GM12872 (cell line): ENCODE results near the gene PCSK2.

Source experiments
- TF ChIP-seq, protein P1 (sequence below): IDR thresholded peaks from 3 replicates; pipeline ENCODE4 v1.5.1; 2011; ENCODE audit warnings: low read depth, mild to moderate bottlenecking, low read length, moderate library complexity; ENCODE audit not compliant: insufficient read depth

Gene PCSK2

DNA sequence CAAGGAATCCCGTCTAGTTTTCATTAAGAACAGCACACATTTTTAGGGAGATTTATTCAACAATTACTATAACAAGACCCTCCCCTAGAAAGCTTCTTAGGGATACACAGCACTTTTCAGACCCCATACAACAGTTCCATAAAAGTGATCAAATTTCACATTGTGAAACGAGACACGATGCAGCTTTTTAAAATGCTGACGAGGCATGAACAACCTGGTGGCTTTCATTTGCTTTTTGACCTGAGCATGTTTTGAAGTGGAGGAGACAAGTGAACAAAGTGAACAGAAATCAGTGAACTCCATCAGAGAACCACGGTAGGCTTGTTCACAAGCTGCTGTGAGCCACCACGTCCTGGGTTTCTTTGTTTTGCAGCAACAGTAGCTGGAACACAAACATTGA, 112.2 kb downstream of the PCSK2 start:
- TF ChIP-seq, protein P1, sequence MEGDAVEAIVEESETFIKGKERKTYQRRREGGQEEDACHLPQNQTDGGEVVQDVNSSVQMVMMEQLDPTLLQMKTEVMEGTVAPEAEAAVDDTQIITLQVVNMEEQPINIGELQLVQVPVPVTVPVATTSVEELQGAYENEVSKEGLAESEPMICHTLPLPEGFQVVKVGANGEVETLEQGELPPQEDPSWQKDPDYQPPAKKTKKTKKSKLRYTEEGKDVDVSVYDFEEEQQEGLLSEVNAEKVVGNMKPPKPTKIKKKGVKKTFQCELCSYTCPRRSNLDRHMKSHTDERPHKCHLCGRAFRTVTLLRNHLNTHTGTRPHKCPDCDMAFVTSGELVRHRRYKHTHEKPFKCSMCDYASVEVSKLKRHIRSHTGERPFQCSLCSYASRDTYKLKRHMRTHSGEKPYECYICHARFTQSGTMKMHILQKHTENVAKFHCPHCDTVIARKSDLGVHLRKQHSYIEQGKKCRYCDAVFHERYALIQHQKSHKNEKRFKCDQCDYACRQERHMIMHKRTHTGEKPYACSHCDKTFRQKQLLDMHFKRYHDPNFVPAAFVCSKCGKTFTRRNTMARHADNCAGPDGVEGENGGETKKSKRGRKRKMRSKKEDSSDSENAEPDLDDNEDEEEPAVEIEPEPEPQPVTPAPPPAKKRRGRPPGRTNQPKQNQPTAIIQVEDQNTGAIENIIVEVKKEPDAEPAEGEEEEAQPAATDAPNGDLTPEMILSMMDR, result no peak

- TF ChIP-seq, protein P1, result no peak
Observed at GRCh38 chr20:17343091-17343490, 116.3 kb downstream of the PCSK2 start.

GRCh38 chr20:17343656-17344452, 117.0 kb downstream of the PCSK2 start:
- TF ChIP-seq, protein P1, result no peak

DNA sequence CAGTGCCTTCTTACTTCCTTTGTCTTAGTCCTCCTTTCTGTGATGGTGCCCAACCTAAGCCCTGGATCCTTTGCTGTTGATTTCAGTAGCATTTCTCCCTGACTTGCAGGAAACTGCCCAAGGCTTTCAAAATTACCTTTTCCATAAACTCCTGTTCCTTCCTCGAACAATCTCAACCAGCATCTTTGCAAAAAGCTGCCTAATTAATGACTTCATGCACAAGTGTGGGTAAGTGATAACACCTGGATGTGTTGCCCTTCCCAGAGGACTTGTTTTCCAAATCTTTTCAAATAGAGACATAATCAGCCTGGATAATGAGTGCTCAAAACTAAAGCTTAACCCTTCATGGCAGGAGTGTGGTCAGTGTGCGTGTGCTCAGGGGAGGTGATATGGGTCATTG, 118.0 kb downstream of the PCSK2 start:
- TF ChIP-seq, protein P1, result no peak

DNA sequence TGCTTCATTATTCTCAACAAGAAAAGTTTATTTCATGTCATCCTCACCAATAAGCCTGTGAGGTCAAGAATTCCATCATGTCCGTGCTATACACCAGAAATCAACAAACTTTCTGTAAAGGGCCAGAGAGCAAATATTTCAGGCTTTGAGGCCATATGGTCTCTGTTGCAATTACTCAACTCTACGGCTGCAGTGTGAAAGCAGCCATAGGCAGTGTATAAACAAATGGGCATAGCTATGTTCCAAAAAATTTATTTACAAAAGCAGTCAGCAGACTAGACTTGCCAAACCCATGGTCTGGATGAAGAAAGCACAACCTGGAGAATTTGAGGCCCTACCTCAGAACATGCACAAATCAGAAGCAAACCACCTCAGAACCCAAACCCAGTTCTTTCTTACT, 118.5 kb downstream of the PCSK2 start:
- TF ChIP-seq, protein P1, result no peak

DNA sequence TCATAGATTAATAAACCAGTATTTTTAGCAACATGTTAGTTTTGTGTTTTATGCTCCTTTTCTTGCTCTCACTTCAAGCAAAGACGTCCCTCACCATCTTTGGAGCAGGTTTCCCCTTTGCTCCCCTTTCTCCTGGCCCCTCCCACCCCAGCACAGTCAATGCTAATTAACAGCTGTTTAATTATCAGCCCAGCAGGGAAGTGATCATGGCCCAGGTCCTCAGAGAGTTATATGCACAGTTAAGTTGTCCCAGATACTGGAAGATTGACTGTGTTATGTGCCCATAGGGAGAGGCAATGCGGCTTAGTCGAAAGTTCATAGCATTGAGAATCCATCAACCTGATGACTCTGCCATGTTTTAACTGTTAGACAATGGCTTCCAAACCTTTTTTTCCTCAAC, 123.5 kb downstream of the PCSK2 start:
- TF ChIP-seq, protein P1, result no peak

GRCh38 chr20:17357238-17357637, 130.4 kb downstream of the PCSK2 start:
- TF ChIP-seq, protein P1, result no peak
